Mucosa of rectum (tissue), 2 donors: Measurements from ENCODE around the gene DYNC2LI1.

ENCODE experiments used
- H3K27ac ChIP-seq, 2 donors: one replicate each; pipeline ENCODE4 v1.7.0; 2013; ENCODE audit warnings: inconsistent platforms in 2 of 2, low read depth in 2 of 2, low read length in 2 of 2
- H3K27me3 ChIP-seq, 2 donors: one replicate each; pipeline ENCODE4 v1.7.0; 2013; ENCODE audit warnings: low read length in 2 of 2; ENCODE audit not compliant: control insufficient read depth in 2 of 2, insufficient read depth in 2 of 2
- H3K36me3 ChIP-seq, 2 donors: one replicate each; pipeline ENCODE4 v1.7.0; 2013; ENCODE audit warnings: low read length in 2 of 2; ENCODE audit not compliant: control insufficient read depth in 2 of 2, insufficient read depth in 2 of 2
- H3K4me1 ChIP-seq, 2 donors: one replicate each; pipeline ENCODE4 v1.7.0; 2013; ENCODE audit warnings: low read length in 2 of 2, mild to moderate bottlenecking in 1 of 2; ENCODE audit not compliant: control insufficient read depth in 2 of 2, insufficient read depth in 2 of 2
- H3K4me3 ChIP-seq, 2 donors: one replicate each; pipeline ENCODE4 v1.7.0; 2013; ENCODE audit warnings: low read length in 2 of 2
- H3K9ac ChIP-seq, 2 donors: one replicate each; pipeline ENCODE4 v1.7.0; 2013; ENCODE audit warnings: low read length in 2 of 2, low read depth in 1 of 2, mild to moderate bottlenecking in 1 of 2
- H3K9me3 ChIP-seq, 2 donors: one replicate each; pipeline ENCODE4 v1.7.0; 2013; ENCODE audit warnings: low read length in 2 of 2; ENCODE audit not compliant: control insufficient read depth in 2 of 2
- donor health status: healthy.
- donor health status: Normal muscosa, but diverticular disease.

DYNC2LI1 gene

GRCh38 chr2:43825841-43826240, 52.0 kb downstream of the DYNC2LI1 start:
- no peaks in the 10 kb centered on the region for H3K4me1 ChIP-seq
- no peak overlapping the region for H3K4me3 ChIP-seq
- no peaks in the 10 kb centered on the region for H3K36me3 ChIP-seq
- no peak overlapping the region for H3K9ac ChIP-seq
- H3K27ac ChIP-seq: no peak overlapping the region
- H3K9me3 ChIP-seq: no peaks in the 10 kb centered on the region
- peaks cover 0 to 2% of the 10 kb centered on the region in 2 donors for H3K27me3 ChIP-seq

- Histone ChIP-seq H3K9ac (no peak overlapping the region), H3K9me3 (no peaks in the 10 kb centered on the region), H3K4me1 (no peaks in the 10 kb centered on the region), H3K27ac (no peak overlapping the region), H3K27me3 (peaks cover 0 to 2% of the 10 kb centered on the region in 2 donors), H3K4me3 (no peak overlapping the region), H3K36me3 (no peaks in the 10 kb centered on the region)
Measured at GRCh38 chr2:43826305-43827250, 52.7 kb downstream of the DYNC2LI1 start.

GRCh38 chr2:43831543-43832294, 57.9 kb downstream of the DYNC2LI1 start:
- Histone ChIP-seq H3K9ac (peak overlapping the region in 1 of 2 donors; percentile 6), H3K27ac (no peak overlapping the region), H3K27me3 (peaks cover 0 to 5% of the 10 kb centered on the region in 2 donors), H3K4me1 (no peaks in the 10 kb centered on the region), H3K4me3 (peak overlapping the region; percentile 19 to 54), H3K36me3 (no peaks in the 10 kb centered on the region), H3K9me3 (no peaks in the 10 kb centered on the region)

GRCh38 chr2:43832457-43832856, 58.6 kb downstream of the DYNC2LI1 start:
- Histone ChIP-seq H3K9ac (no peak overlapping the region), H3K4me3 (no peak overlapping the region), H3K27ac (no peak overlapping the region), H3K27me3 (peaks cover 0 to 5% of the 10 kb centered on the region in 2 donors), H3K4me1 (no peaks in the 10 kb centered on the region), H3K9me3 (no peaks in the 10 kb centered on the region), H3K36me3 (no peaks in the 10 kb centered on the region)

- no peak overlapping the region for H3K27ac ChIP-seq
- H3K27me3 ChIP-seq: peaks cover 0 to 5% of the 10 kb centered on the region in 2 donors
Measured at GRCh38 chr2:43837033-43837432, 63.2 kb downstream of the DYNC2LI1 start.

GRCh38 chr2:43837831-43838559, 64.2 kb downstream of the DYNC2LI1 start:
- Histone ChIP-seq H3K9ac (no peak overlapping the region), H3K4me3 (no peak overlapping the region)

More at GRCh38 chr2:43837033-43837432, 63.2 kb downstream of the DYNC2LI1 start:
- H3K9me3 ChIP-seq: no peaks in the 10 kb centered on the region
- no peak overlapping the region for H3K4me3 ChIP-seq
- no peaks in the 10 kb centered on the region for H3K4me1 ChIP-seq
- no peaks in the 10 kb centered on the region for H3K36me3 ChIP-seq
- no peak overlapping the region for H3K9ac ChIP-seq

GRCh38 chr2:43838560-43839267, 64.9 kb downstream of the DYNC2LI1 start, which contains the start of the genes ABCG5 and ABCG8:
Gene ABCG5 (minus strand): TSS chr2:43838839. CDS start chr2:43838679, 160 bp downstream.
Gene ABCG8 (plus strand): TSS chr2:43838971. CDS start chr2:43839054, 83 bp downstream.
- Histone ChIP-seq H3K4me1 (no peaks in the 10 kb centered on the region), H3K27ac (no peak within 1 kb of the TSS), H3K36me3 (no peaks in the 10 kb centered on the region), H3K4me3 (no peak within 1 kb of the TSS), H3K27me3 (no peaks in the 10 kb centered on the region), H3K9me3 (no peaks in the 10 kb centered on the region), H3K9ac (no peak within 1 kb of the TSS)

More at GRCh38 chr2:43837831-43838559, 64.2 kb downstream of the DYNC2LI1 start:
- H3K4me1 ChIP-seq: no peaks in the 10 kb centered on the region
- no peaks in the 10 kb centered on the region for H3K27me3 ChIP-seq
- no peak overlapping the region for H3K27ac ChIP-seq
- no peaks in the 10 kb centered on the region for H3K9me3 ChIP-seq
- H3K36me3 ChIP-seq: no peaks in the 10 kb centered on the region

GRCh38 chr2:43839776-43840564, 66.1 kb downstream of the DYNC2LI1 start:
- Histone ChIP-seq H3K27me3 (no peaks in the 10 kb centered on the region), H3K36me3 (no peaks in the 10 kb centered on the region), H3K27ac (no peak overlapping the region), H3K9ac (no peak overlapping the region), H3K9me3 (no peaks in the 10 kb centered on the region), H3K4me1 (no peaks in the 10 kb centered on the region), H3K4me3 (no peak overlapping the region)

GRCh38 chr2:43840965-43841364, 67.1 kb downstream of the DYNC2LI1 start:
- Histone ChIP-seq H3K4me1 (no peaks in the 10 kb centered on the region), H3K27me3 (no peaks in the 10 kb centered on the region), H3K4me3 (no peak overlapping the region), H3K9ac (no peak overlapping the region), H3K36me3 (no peaks in the 10 kb centered on the region), H3K27ac (no peak overlapping the region), H3K9me3 (no peaks in the 10 kb centered on the region)
